Gastroesophageal sphincter (tissue), 3 donors: ENCODE measurements around the gene LIPN.

Experiments used
- CTCF ChIP-seq, 4 experiments: fragments of 200-600 bp in 2 of 4; fragments of 450-650 bp in 2 of 4; sonication (generic) in 1 of 4; IDR thresholded peaks; one replicate each; pipeline ENCODE4 v1.5.1; 2017 to 2019; ENCODE audit warnings: antibody characterized with exemption in 4 of 4, mild to moderate bottlenecking in 2 of 4, moderate library complexity in 2 of 4
- EP300 ChIP-seq: sonication (generic); formaldehyde crosslinking; IDR thresholded peaks from one replicate; pipeline ENCODE4 v1.6.1; 2017; ENCODE audit warnings: antibody characterized with exemption, mild to moderate bottlenecking
- POLR2A ChIP-seq, 2 donors: fragments of 450-650 bp; IDR thresholded peaks; one replicate each; pipeline ENCODE4 v1.6.1; 2017; ENCODE audit warnings: antibody characterized with exemption in 2 of 2, mild to moderate bottlenecking in 2 of 2, moderate library complexity in 1 of 2
- POLR2AphosphoS5 ChIP-seq: sonication (generic); formaldehyde crosslinking; IDR thresholded peaks from one replicate; pipeline ENCODE4 v1.6.1; 2017; ENCODE audit warnings: antibody characterized with exemption

GRCh38 chr10:88809621-88810020, 49.8 kb downstream of the LIPN start:
- TF ChIP-seq CTCF (IDR thresholded peaks at IDR 0.05) = no peak
- TF ChIP-seq POLR2A (IDR thresholded peaks at IDR 0.05) = no peak
- no peak for TF ChIP-seq POLR2AphosphoS5
- no peak for TF ChIP-seq EP300
